WTC11 (cell line): ENCODE data around the gene IFI6. TPM values are rescaled to one million over a fixed set of nuclear protein-coding genes. Genes with fewer than 3 reads are reported as not detected.
A peak's percentile ranks its signal among the peaks of the same experiment; 100 is the strongest.

Experiments used
- ATAC-seq: fragments of 200-7000 bp; cut with Tn5 transposase; 2 replicates; pipeline ENCODE4 v1.10.0; 2021; ENCODE audit warnings: mild to moderate bottlenecking, moderate library complexity
- CTCF ChIA-PET: fragments of 300-600 bp; sonication (Branson Sonifier 250); formaldehyde crosslinking; loops from one replicate; lab custom pipeline; 2021; ENCODE audit warnings: antibody characterized with exemption; lab: Charles Lee
- POLR2A ChIA-PET: fragments of 350-600 bp; sonication (Branson Sonifier 250); formaldehyde crosslinking; loops from one replicate; lab custom pipeline; 2021; ENCODE audit warnings: antibody characterized with exemption; lab: Charles Lee
- DNase-seq: peaks from one replicate; pipeline ENCODE4 v3.0.0; 2021; ENCODE audit warnings: low spot score
- H3K27ac Mint-ChIP-seq: 2 replicates; pipeline ENCODE4 v1.8.0; 2021; ENCODE audit warnings: mixed read lengths
- H3K27me3 Mint-ChIP-seq: 2 replicates; pipeline ENCODE4 v1.8.0; 2021; ENCODE audit warnings: low read depth, mild to moderate bottlenecking, moderate library complexity, mixed read lengths
- H3K36me3 Mint-ChIP-seq: 2 replicates; pipeline ENCODE4 v1.8.0; 2021; ENCODE audit warnings: mixed read lengths
- H3K4me1 Mint-ChIP-seq: 2 replicates; pipeline ENCODE4 v1.8.0; 2022; ENCODE audit warnings: mixed read lengths
- H3K4me3 Mint-ChIP-seq: 2 replicates; pipeline ENCODE4 v1.8.0; 2021; ENCODE audit warnings: mild to moderate bottlenecking, moderate library complexity, mixed read lengths
- H3K9me3 Mint-ChIP-seq: 2 replicates; pipeline ENCODE4 v1.8.0; 2021; ENCODE audit warnings: mixed read lengths
- AFF4 ChIP-seq: sonication (generic); formaldehyde crosslinking; IDR thresholded peaks from 2 replicates; pipeline ENCODE4 v1.8.1; 2023; ENCODE audit warnings: mild to moderate bottlenecking, missing genetic modification reagents, borderline replicate concordance
- CREM ChIP-seq: sonication (generic); formaldehyde crosslinking; IDR thresholded peaks from 2 replicates; pipeline ENCODE4 v1.8.1; 2022; ENCODE audit warnings: mild to moderate bottlenecking, missing genetic modification reagents, moderate library complexity
- E2F4 ChIP-seq: sonication (generic); formaldehyde crosslinking; IDR thresholded peaks from 2 replicates; pipeline ENCODE4 v1.8.1; 2022; ENCODE audit warnings: low read depth, mild to moderate bottlenecking, moderate library complexity, missing genetic modification reagents, borderline replicate concordance
- ETV6 ChIP-seq: sonication (generic); formaldehyde crosslinking; IDR thresholded peaks from 2 replicates; pipeline ENCODE4 v1.8.1; 2022; ENCODE audit warnings: mild to moderate bottlenecking, missing genetic modification reagents
- GRHL2 ChIP-seq: fragments of 250-450 bp; sonication (Bioruptor Pico); IDR thresholded peaks from 2 replicates; pipeline ENCODE4 v1.8.0; 2022; ENCODE audit warnings: mild to moderate bottlenecking, moderate library complexity; ENCODE audit not compliant: insufficient replicate concordance, severe bottlenecking
- MYBL2 ChIP-seq: sonication (generic); formaldehyde crosslinking; IDR thresholded peaks from 2 replicates; pipeline ENCODE4 v1.8.1; 2023; ENCODE audit warnings: mild to moderate bottlenecking, moderate library complexity, missing genetic modification reagents
- NFATC4 ChIP-seq: fragments of 250-450 bp; sonication (Bioruptor Pico); IDR thresholded peaks from 2 replicates; pipeline ENCODE4 v1.9.0; 2021; ENCODE audit warnings: mild to moderate bottlenecking
- TEAD4 ChIP-seq: sonication (generic); formaldehyde crosslinking; IDR thresholded peaks from 2 replicates; pipeline ENCODE4 v1.8.0; 2022; ENCODE audit warnings: mild to moderate bottlenecking, missing genetic modification reagents
- TP53 ChIP-seq: sonication (generic); formaldehyde crosslinking; IDR thresholded peaks from 2 replicates; pipeline ENCODE4 v1.8.1; 2023; ENCODE audit warnings: mild to moderate bottlenecking, missing genetic modification reagents
- USF1 ChIP-seq: sonication (generic); formaldehyde crosslinking; IDR thresholded peaks from 2 replicates; pipeline ENCODE4 v1.8.0; 2022; ENCODE audit warnings: mild to moderate bottlenecking, missing genetic modification reagents
- ZNF425 ChIP-seq: fragments of 250-450 bp; sonication (Bioruptor Pico); conservative IDR thresholded peaks from 2 replicates; pipeline ENCODE4 v1.9.0; 2021; ENCODE audit warnings: mild to moderate bottlenecking
- total RNA-seq: library from RNA; stranded (reverse); gene quantifications from 3 replicates; pipeline ENCODE4 v1.2.3, GENCODE V29; 2021

The IFI6 gene
- total RNA-seq, 1 experiment from 2014 or later, result 4.5 TPM

GRCh38 chr1:27689423-27690173, 17.6 kb upstream of the IFI6 start:
- Mint-ChIP-seq H3K36me3 (peaks cover 14% of the 10 kb centered on the region), H3K4me1 (peaks cover 24% of the 10 kb centered on the region), H3K27ac (peak overlapping the region; percentile 2; the same call in 1 of the 2 replicates), H3K27me3 (peaks cover 3% of the 10 kb centered on the region; the same call in 1 of the 2 replicates), H3K4me3 (no peak overlapping the region), H3K9me3 (peaks cover 31% of the 10 kb centered on the region)
- TF ChIP-seq E2F4 (CRISPR knock-in tag) (no peak), ZNF425 (CRISPR knock-in tag) (no peak), USF1 (CRISPR knock-in tag) (no peak), TP53 (CRISPR knock-in tag) (no peak), ETV6 (CRISPR knock-in tag) (no peak), GRHL2 (no peak), AFF4 (CRISPR knock-in tag) (no peak), MYBL2 (CRISPR knock-in tag) (no peak), NFATC4 (CRISPR knock-in tag) (no peak), CREM (CRISPR knock-in tag) (no peak)
- no peak for DNase-seq
- POLR2A ChIA-PET, result no interaction called here
- ATAC-seq, result no peak
- CTCF ChIA-PET, result interaction anchor here (1.0 to 4.0 kb wide), 4 partner anchors 20 to 73 kb away, joined by 3 to 24 read pairs (median 5); partner anchors contain the start of gene FAM76A

- TF ChIP-seq TEAD4 (CRISPR knock-in tag), result no peak
- ChIA-PET POLR2A (no interaction called here), CTCF (interaction anchor here (0.5 to 4.0 kb wide), 4 partner anchors 19 to 651 kb away, joined by 3 to 24 read pairs (median 6); partner anchors contain the start of gene FAM76A)
- Mint-ChIP-seq H3K27ac (no peak overlapping the region), H3K36me3 (peaks cover 14% of the 10 kb centered on the region), H3K27me3 (peaks cover 4% of the 10 kb centered on the region; the same call in 1 of the 2 replicates), H3K9me3 (peaks cover 32% of the 10 kb centered on the region), H3K4me3 (no peak overlapping the region), H3K4me1 (peaks cover 24% of the 10 kb centered on the region)
- ATAC-seq, result no peak
- DNase-seq, result no peak
These were observed 15.9 kb upstream of the IFI6 start for GRCh38 chr1:27687906-27688305.
